Endodermal cell (in vitro differentiated cells): Measurements from ENCODE around the gene KCNK13. TPM values are rescaled to one million over a fixed set of nuclear protein-coding genes. Genes with fewer than 3 reads are reported as not detected.
"Not testable (repeated sequence)": the region's sequence is repeated elsewhere in the genome, so short reads cannot be mapped to it uniquely, and the experiment has no call there.

Experiments used
- DNase-seq: peaks from one replicate; pipeline ENCODE4 v3.0.0-alpha.2; 2017
- H3K27ac ChIP-seq: 2 replicates; pipeline ENCODE4 v1.5.1; 2013; ENCODE audit warnings: mild to moderate bottlenecking, low read depth, low read length, moderate library complexity
- H3K27me3 ChIP-seq: 2 replicates; pipeline ENCODE4 v1.6.1; 2013; ENCODE audit warnings: mild to moderate bottlenecking, low read length, moderate library complexity; ENCODE audit not compliant: insufficient read depth, control insufficient read depth, poor library complexity, severe bottlenecking
- H3K36me3 ChIP-seq: 2 replicates; pipeline ENCODE4 v1.7.0; 2013; ENCODE audit warnings: mild to moderate bottlenecking, low read length, moderate library complexity; ENCODE audit not compliant: control insufficient read depth, insufficient read depth
- H3K4me1 ChIP-seq: one replicate; pipeline ENCODE4 v1.7.0; 2013; ENCODE audit warnings: low read length; ENCODE audit not compliant: control insufficient read depth, insufficient read depth
- H3K4me3 ChIP-seq: 2 replicates; pipeline ENCODE4 v1.5.1; 2013; ENCODE audit warnings: mild to moderate bottlenecking, low read length, moderate library complexity
- H3K9ac ChIP-seq: 2 replicates; pipeline ENCODE4 v1.6.1; 2013; ENCODE audit warnings: mild to moderate bottlenecking, low read length, moderate library complexity; ENCODE audit not compliant: poor library complexity, severe bottlenecking; ENCODE audit errors: extremely low read depth
- H3K9me3 ChIP-seq: 2 replicates; pipeline ENCODE4 v1.6.1; 2013; ENCODE audit warnings: mild to moderate bottlenecking, low read length, moderate library complexity; ENCODE audit not compliant: control insufficient read depth
- H3K27ac Mint-ChIP-seq: 2 replicates; pipeline ENCODE4 v1.8.0; 2020; ENCODE audit warnings: mixed read lengths
- H3K27me3 Mint-ChIP-seq: 2 replicates; pipeline ENCODE4 v1.8.0; 2021; ENCODE audit warnings: mild to moderate bottlenecking, mixed read lengths; ENCODE audit not compliant: insufficient read depth
- H3K36me3 Mint-ChIP-seq: 2 replicates; pipeline ENCODE4 v1.8.0; 2020; ENCODE audit warnings: low read depth, mixed read lengths
- H3K4me1 Mint-ChIP-seq: 2 replicates; pipeline ENCODE4 v1.8.0; 2020; ENCODE audit warnings: mixed read lengths
- H3K4me3 Mint-ChIP-seq: 2 replicates; pipeline ENCODE4 v1.8.0; 2020; ENCODE audit warnings: mild to moderate bottlenecking, moderate library complexity, mixed read lengths
- H3K9me3 Mint-ChIP-seq: 2 replicates; pipeline ENCODE4 v1.8.0; 2020; ENCODE audit warnings: mild to moderate bottlenecking, mixed read lengths
- CTCF ChIP-seq: fragments of 200-600 bp; sonication (generic); conservative IDR thresholded peaks from 2 replicates; pipeline ENCODE4 v1.5.0; 2021; ENCODE audit warnings: antibody characterized with exemption, mild to moderate bottlenecking
- WGBS, 2 experiments: methylation state at CpG; one replicate each; pipeline versions ENCODE4 v1.1.5 to v1.1.7; 2013; ENCODE audit warnings: missing lambda C conversion rate in 2 of 2, mixed read lengths in 1 of 2; ENCODE audit not compliant: insufficient coverage in 1 of 2, insufficient read length in 1 of 2; 5-methylcytosine and 5-hydroxymethylcytosine counted together
- total RNA-seq, 2 donors: library from RNA; stranded (reverse); fragmentation: NEBNext Ultra II Directional in 1 of 2; extraction: Animal tissue kit (Norgen Biotek cat#: 25700) in 1 of 2; gene quantifications; 2 replicates in 1 of 2; 3 replicates in 1 of 2; pipeline ENCODE4 v1.2.1, GENCODE V29; 2021

KCNK13 gene
- total RNA-seq, 2 donors from 2014 or later, result 0.58 to 1.3 TPM

GRCh38 chr14:90023176-90023896, 38.5 kb upstream of the KCNK13 start:
- Histone ChIP-seq H3K36me3 (peaks cover 59% of the 10 kb centered on the region), H3K9me3 (no peaks in the 10 kb centered on the region), H3K9ac (no peak overlapping the region), H3K27me3 (no peaks in the 10 kb centered on the region), H3K4me1 (peaks cover 19% of the 10 kb centered on the region), H3K4me3 (no peak overlapping the region), H3K27ac (no peak overlapping the region)
- no peak overlapping the region for H3K4me3 Mint-ChIP-seq
- no peaks in the 10 kb centered on the region for H3K27me3 Mint-ChIP-seq
- peaks cover 13% of the 10 kb centered on the region for H3K4me1 Mint-ChIP-seq
- no peak for DNase-seq
- peaks cover 58% of the 10 kb centered on the region for H3K36me3 Mint-ChIP-seq
- no peak for TF ChIP-seq CTCF
- WGBS, 2 experiments, result 86% methylated on average over 6 to 7 of the region's 7 CpGs
- no peaks in the 10 kb centered on the region for H3K9me3 Mint-ChIP-seq
- H3K27ac Mint-ChIP-seq, result peak overlapping the region; percentile 45

GRCh38 chr14:90024910-90025309, 36.9 kb upstream of the KCNK13 start:
- H3K36me3 ChIP-seq, result peaks cover 49% of the 10 kb centered on the region
- Mint-ChIP-seq H3K27me3 (no peaks in the 10 kb centered on the region), H3K4me1 (peaks cover 14% of the 10 kb centered on the region), H3K9me3 (no peaks in the 10 kb centered on the region), H3K27ac (no peak overlapping the region), H3K36me3 (peaks cover 53% of the 10 kb centered on the region), H3K4me3 (no peak overlapping the region)
- no peak for TF ChIP-seq CTCF
- no peak overlapping the region for H3K27ac ChIP-seq
- 93% methylated on average over 3 of the region's 3 CpGs for WGBS, 2 experiments
- H3K9me3 ChIP-seq, result no peaks in the 10 kb centered on the region
- no peaks in the 10 kb centered on the region for H3K27me3 ChIP-seq
- H3K4me3 ChIP-seq, result no peak overlapping the region
- DNase-seq, result no peak
- no peak overlapping the region for H3K9ac ChIP-seq
- peaks cover 19% of the 10 kb centered on the region for H3K4me1 ChIP-seq

- peaks cover 14% of the 10 kb centered on the region for H3K4me1 Mint-ChIP-seq
- not testable (repeated sequence) for DNase-seq
- WGBS, 2 experiments, result 100% methylated on average over 2 of the region's 4 CpGs; no CpG with 5 or more reads in 1 of the 2 experiments
Measured at GRCh38 chr14:90026608-90027007, 35.2 kb upstream of the KCNK13 start.

More at GRCh38 chr14:90026608-90027007, 35.2 kb upstream of the KCNK13 start:
- peaks cover 54% of the 10 kb centered on the region for H3K36me3 Mint-ChIP-seq
- H3K27ac Mint-ChIP-seq, H3K9me3 Mint-ChIP-seq, H3K27ac ChIP-seq, H3K4me3 ChIP-seq, H3K27me3 ChIP-seq, H3K4me3 Mint-ChIP-seq, H3K9ac ChIP-seq, H3K9me3 ChIP-seq, H3K27me3 Mint-ChIP-seq: not testable (repeated sequence)
- peaks cover 51% of the 10 kb centered on the region for H3K36me3 ChIP-seq
- H3K4me1 ChIP-seq, result peaks cover 19% of the 10 kb centered on the region
